ENCODE results near the gene C1QL3. TPM values are rescaled to one million over a fixed set of nuclear protein-coding genes. Genes with fewer than 3 reads are reported as not detected.

C1QL3 gene
- total and polyA plus RNA-seq, 10 of the 15 experiments (the other 5 are each of a cell fraction or from before 2014, with no cell fraction given) = 0.03 to 1.2 (median 0.50) TPM

- Histone ChIP-seq H3K4me3 (no peak overlapping the region), H3K27me3 (replicated peaks in 1 of 2; ENCODE audit: control insufficient read depth in 2 of 2, insufficient read depth in 2 of 2, low read length in 1 of 2) (no peaks in the 10 kb centered on the region), H3K9me3 (replicated peaks; ENCODE audit: control insufficient read depth, insufficient read depth, low read length) (no peaks in the 10 kb centered on the region), H2AFZ (ENCODE audit: control insufficient read depth, low read depth, low read length) (no peak overlapping the region), H3K9ac (ENCODE audit: control insufficient read depth, insufficient read depth, low read length) (no peak overlapping the region), H4K20me1 (ENCODE audit: control insufficient read depth, insufficient read depth) (no peaks in the 10 kb centered on the region), H3K79me2 (ENCODE audit: control insufficient read depth, insufficient read depth, low read length) (no peaks in the 10 kb centered on the region), H3K4me2 (ENCODE audit: control insufficient read depth, insufficient read depth) (no peak overlapping the region), H3K4me1 (ENCODE audit: control insufficient read depth, insufficient read depth, low read length) (no peaks in the 10 kb centered on the region), H3K27ac (ENCODE audit: control insufficient read depth, insufficient read depth) (no peak overlapping the region), H3K36me3 (ENCODE audit: control insufficient read depth in 2 of 2, insufficient read depth in 2 of 2, low read length in 1 of 2) (0 out of 4 replicates have a peak, but pooled peaks cover 0 to 2% of the 10 kb centered on the region in 2 experiments)
- RAD21 ChIA-PET (ENCODE audit: unreplicated experiment) = no interaction called here
- POLR2A ChIA-PET = no interaction called here
- FAIRE-seq = no peak
- BruUV-seq (replicated peaks) = no TSS peak
- intact Hi-C loops (cut with micrococcal nuclease; ENCODE audit: unreplicated experiment) = loop anchor here (10.0 kb wide), 2 partner anchors 265 to 395 kb away; no protein-coding TSS in a partner anchor
- WGBS (ENCODE audit: insufficient coverage, insufficient replicate concordance, low lambda C conversion rate, missing lambda C conversion rate) = 99% methylated on average over 5 of the region's 5 CpGs
- SMC1A ChIA-PET (ENCODE audit: uncharacterized antibody, unreplicated experiment) = no interaction called here
- in situ Hi-C loops (cut with MboI) = no loop called here
- DNase-seq (ENCODE audit: low read depth, low spot score) = no peak
- CTCF ChIA-PET = interaction anchor here (1.3 kb wide), 1 partner anchor 14 kb away, joined by 3 read pairs; no protein-coding TSS in a partner anchor
- TF ChIP-seq DPF2 (IDR thresholded peaks at IDR 0.05) (no peak), MTA2 (IDR thresholded peaks at IDR 0.05; ENCODE audit: low read depth) (no peak), PML (IDR thresholded peaks at IDR 0.05; ENCODE audit: low read length) (no peak), RAD21 (IDR thresholded peaks at IDR 0.05; ENCODE audit: insufficient read depth, low read depth, low read length) (no peak), BCL11A (IDR thresholded peaks at IDR 0.05; ENCODE audit: low read depth, low read length) (no peak), RAD51 (IDR thresholded peaks at IDR 0.05) (no peak), SREBF1 (IDR thresholded peaks at IDR 0.05; ENCODE audit: low read length) (no peak), TBL1XR1 (IDR thresholded peaks at IDR 0.05; ENCODE audit: low read depth, low read length) (no peak), PBX3 (IDR thresholded peaks at IDR 0.05; ENCODE audit: insufficient replicate concordance, low read depth, low read length) (no peak), SUPT20H (IDR thresholded peaks at IDR 0.05; ENCODE audit: borderline replicate concordance, control insufficient read depth, low read depth, low read length) (no peak), NR2F1 (conservative IDR thresholded peaks at IDR 0.05) (no peak), ETV6 (conservative IDR thresholded peaks at IDR 0.05 in 1 of 2, IDR thresholded peaks at IDR 0.05 in 1 of 2; ENCODE audit: borderline replicate concordance in 1 of 2, low read depth in 1 of 2) (no peak), GATAD2B (conservative IDR thresholded peaks at IDR 0.05; ENCODE audit: low read depth) (no peak), SMAD5 (IDR thresholded peaks at IDR 0.05; ENCODE audit: low read depth) (no peak), CBFB (IDR thresholded peaks at IDR 0.05; ENCODE audit: low read depth) (no peak), RELA (IDR thresholded peaks at IDR 0.05; ENCODE audit: borderline replicate concordance, partially characterized antibody) (no peak), EED (IDR thresholded peaks at IDR 0.05; ENCODE audit: low read depth) (no peak)
- no peak for ATAC-seq
Observed at GRCh38 chr10:16509996-16510395, 11.7 kb downstream of the C1QL3 start.

Data from GM12878 (cell line).